ENCODE measurements around the gene RANGRF. TPM values are rescaled to one million over a fixed set of nuclear protein-coding genes. Genes with fewer than 3 reads are reported as not detected.

RANGRF gene
- total RNA-seq, 1 experiment from 2014 or later = 18.0 TPM

- H2AFZ ChIP-seq (ENCODE audit: low read length) = no peak overlapping the region
- no peaks in the 10 kb centered on the region for H3K79me2 ChIP-seq (ENCODE audit: low read length)
- ATAC-seq (no peak), DNase-seq (no peak)
- no peaks in the 10 kb centered on the region for H4K20me1 ChIP-seq (ENCODE audit: low read length)
- no peak overlapping the region for H3K4me2 ChIP-seq (ENCODE audit: low read length)
- H3K36me3 ChIP-seq (ENCODE audit: low read depth, low read length) = no peaks in the 10 kb centered on the region
- no peak overlapping the region for H3K9ac ChIP-seq (ENCODE audit: low read length)
- POLR2A ChIA-PET (ENCODE audit: unreplicated experiment) = no interaction called here
- no peaks in the 10 kb centered on the region for H3K4me1 ChIP-seq (ENCODE audit: insufficient read depth, low read length)
- H3K27ac ChIP-seq (ENCODE audit: low read length) = no peak overlapping the region
- H3K4me3 ChIP-seq (ENCODE audit: low read length) = no peak overlapping the region
- intact Hi-C loops (cut with micrococcal nuclease) = no loop called here
- BruUV-seq (replicated peaks) = no TSS peak
- H3K9me3 ChIP-seq (ENCODE audit: low read length) = no peaks in the 10 kb centered on the region
- H3K9me2 ChIP-seq (replicated peaks; ENCODE audit: low read length) = no peaks in the 10 kb centered on the region
- CTCF ChIA-PET = no interaction called here
- TF ChIP-seq EZH2 (IDR thresholded peaks at IDR 0.05; ENCODE audit: low read length, unreplicated experiment) = no peak
- no peak for TF ChIP-seq CTCF (conservative IDR thresholded peaks at IDR 0.05; ENCODE audit: low read depth, low read length)
- TF ChIP-seq EZH2phosphoT487 (IDR thresholded peaks at IDR 0.05; ENCODE audit: borderline replicate concordance, low read length) = no peak
- no peaks in the 10 kb centered on the region for H3F3A ChIP-seq (ENCODE audit: low read length, unreplicated experiment)
- peaks cover 6% of the 10 kb centered on the region for H3K27me3 ChIP-seq (ENCODE audit: low read length)
Observed at GRCh38 chr17:8318010-8318935, 29.8 kb downstream of the RANGRF start.

DNA sequence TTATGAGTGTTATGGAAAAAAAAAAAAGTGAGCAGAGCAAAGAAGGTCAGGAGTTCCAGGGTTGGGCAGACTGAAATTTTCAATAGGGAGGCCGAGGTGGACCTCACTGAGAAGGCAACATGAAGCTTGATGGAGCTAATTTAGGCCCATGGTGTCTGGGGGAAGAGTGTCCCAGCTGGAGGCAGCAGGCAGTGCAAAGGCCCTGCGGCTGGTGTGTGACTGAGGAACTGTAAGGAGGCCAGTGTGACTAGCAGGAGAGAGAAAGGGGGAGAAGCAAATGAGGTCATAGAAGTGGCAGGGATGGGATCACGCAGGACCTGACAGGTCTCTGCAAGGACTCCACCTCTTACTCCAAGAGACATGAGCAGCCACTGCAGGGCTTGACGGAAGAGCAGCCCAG, 31.8 kb downstream of the RANGRF start:
- H2AFZ ChIP-seq (ENCODE audit: low read length) = no peak overlapping the region
- no peaks in the 10 kb centered on the region for H3F3A ChIP-seq (ENCODE audit: low read length, unreplicated experiment)
- H3K36me3 ChIP-seq (ENCODE audit: low read depth, low read length) = no peaks in the 10 kb centered on the region
- no peaks in the 10 kb centered on the region for H3K9me2 ChIP-seq (replicated peaks; ENCODE audit: low read length)
- H3K9ac ChIP-seq (ENCODE audit: low read length) = no peak overlapping the region
- DNase-seq = no peak
- H4K20me1 ChIP-seq (ENCODE audit: low read length) = no peaks in the 10 kb centered on the region
- no peak overlapping the region for H3K4me2 ChIP-seq (ENCODE audit: low read length)
- no peaks in the 10 kb centered on the region for H3K27me3 ChIP-seq (ENCODE audit: low read length)
- no peak for ATAC-seq
- ChIA-PET CTCF (no interaction called here), POLR2A (ENCODE audit: unreplicated experiment) (no interaction called here)
- BruUV-seq (replicated peaks) = no TSS peak
- H3K79me2 ChIP-seq (ENCODE audit: low read length) = no peaks in the 10 kb centered on the region
- intact Hi-C loops (cut with micrococcal nuclease) = no loop called here
- TF ChIP-seq EZH2phosphoT487 (IDR thresholded peaks at IDR 0.05; ENCODE audit: borderline replicate concordance, low read length) (no peak), CTCF (conservative IDR thresholded peaks at IDR 0.05; ENCODE audit: low read depth, low read length) (no peak), EZH2 (IDR thresholded peaks at IDR 0.05; ENCODE audit: low read length, unreplicated experiment) (no peak)
- no peaks in the 10 kb centered on the region for H3K9me3 ChIP-seq (ENCODE audit: low read length)
- no peaks in the 10 kb centered on the region for H3K4me1 ChIP-seq (ENCODE audit: insufficient read depth, low read length)
- H3K4me3 ChIP-seq (ENCODE audit: low read length) = no peak overlapping the region
- no peak overlapping the region for H3K27ac ChIP-seq (ENCODE audit: low read length)

DNA sequence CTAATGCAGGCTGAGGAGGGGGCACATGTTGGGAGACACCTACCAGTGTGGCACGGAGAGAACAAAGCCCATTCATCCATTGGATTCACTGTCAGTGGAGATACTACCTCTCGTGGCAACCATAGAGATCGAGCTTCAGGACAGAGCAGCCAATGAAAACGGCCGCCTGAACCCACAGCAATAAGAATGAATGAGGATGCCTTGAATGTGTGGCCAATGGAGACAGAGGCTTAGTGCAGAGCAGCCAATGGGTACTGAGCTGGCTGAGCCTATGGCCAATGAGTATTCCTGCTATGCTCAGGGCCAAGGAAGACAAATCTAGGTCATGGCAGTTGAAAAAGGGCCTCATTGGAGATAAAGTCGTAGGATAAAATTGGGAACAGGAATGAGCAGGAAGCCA, 32.5 kb downstream of the RANGRF start:
- DNase-seq (no peak), ATAC-seq (no peak)
- Histone ChIP-seq H3K4me1 (ENCODE audit: insufficient read depth, low read length) (no peaks in the 10 kb centered on the region), H3K9me3 (ENCODE audit: low read length) (no peaks in the 10 kb centered on the region), H3K9me2 (replicated peaks; ENCODE audit: low read length) (no peaks in the 10 kb centered on the region), H3K27ac (ENCODE audit: low read length) (no peak overlapping the region), H3K27me3 (ENCODE audit: low read length) (no peaks in the 10 kb centered on the region), H3K4me3 (ENCODE audit: low read length) (no peak overlapping the region), H4K20me1 (ENCODE audit: low read length) (no peaks in the 10 kb centered on the region), H2AFZ (ENCODE audit: low read length) (no peak overlapping the region), H3K36me3 (ENCODE audit: low read depth, low read length) (no peaks in the 10 kb centered on the region), H3K79me2 (ENCODE audit: low read length) (no peaks in the 10 kb centered on the region), H3F3A (ENCODE audit: low read length, unreplicated experiment) (no peaks in the 10 kb centered on the region), H3K9ac (ENCODE audit: low read length) (no peak overlapping the region), H3K4me2 (ENCODE audit: low read length) (no peak overlapping the region)
- ChIA-PET CTCF (no interaction called here), POLR2A (ENCODE audit: unreplicated experiment) (no interaction called here)
- intact Hi-C loops (cut with micrococcal nuclease) = no loop called here
- no TSS peak for BruUV-seq (replicated peaks)
- TF ChIP-seq EZH2phosphoT487 (IDR thresholded peaks at IDR 0.05; ENCODE audit: borderline replicate concordance, low read length) (no peak), EZH2 (IDR thresholded peaks at IDR 0.05; ENCODE audit: low read length, unreplicated experiment) (no peak), CTCF (conservative IDR thresholded peaks at IDR 0.05; ENCODE audit: low read depth, low read length) (no peak)
